IMR-90 (cell line): ENCODE results near the gene C3. TPM values are rescaled to one million over a fixed set of nuclear protein-coding genes. Genes with fewer than 3 reads are reported as not detected.
A peak's percentile ranks its signal among the peaks of the same experiment; 100 is the strongest.

ENCODE experiments used
- ATAC-seq: fragments of 200-7000 bp; cut with Tn5 transposase; 2 replicates; pipeline ENCODE4 v1.9.1; 2020; ENCODE audit warnings: low read depth, mild to moderate bottlenecking, moderate library complexity
- BruUV-seq: library from RNA; stranded (reverse); fragments of 400-500 nt; replicated peaks from 2 replicates; lab custom pipeline; 2021; lab: Mats Ljungman, UMichigan
- CTCF ChIA-PET: fragments of 300-600 bp; formaldehyde crosslinking; extraction: SDS; loops from one replicate; lab custom pipeline; 2021; ENCODE audit warnings: antibody characterized with exemption; lab: Yijun Ruan, JAX
- POLR2A ChIA-PET: fragments of 300-600 bp; sonication (Branson Sonifier 250); formaldehyde crosslinking; loops from one replicate; lab custom pipeline; 2022; ENCODE audit warnings: antibody characterized with exemption; ENCODE audit not compliant: unreplicated experiment; lab: Charles Lee
- DNase-seq: peaks from one replicate; pipeline ENCODE4 v3.0.0; 2013
- H2AFZ ChIP-seq: replicated peaks from 2 replicates; pipeline ENCODE3; 2013; ENCODE audit warnings: low read length, mild to moderate bottlenecking; ENCODE audit not compliant: poor library complexity
- H2AK5ac ChIP-seq: 2 replicates; pipeline ENCODE4 v1.6.1; 2013; ENCODE audit warnings: low read depth, low read length, inconsistent platforms
- H2AK9ac ChIP-seq: replicated peaks from 2 replicates; pipeline ENCODE3; 2013; ENCODE audit warnings: mild to moderate bottlenecking, low read depth, low read length, moderate library complexity; ENCODE audit not compliant: poor library complexity
- H2BK120ac ChIP-seq: 2 replicates; pipeline ENCODE4 v1.6.1; 2013; ENCODE audit warnings: low read depth, low read length, inconsistent platforms
- H2BK15ac ChIP-seq: 3 replicates; pipeline ENCODE4 v1.6.1; 2013; ENCODE audit warnings: low read depth, low read length, inconsistent platforms
- H2BK20ac ChIP-seq: 2 replicates; pipeline ENCODE4 v1.6.1; 2013; ENCODE audit warnings: low read depth, mild to moderate bottlenecking, inconsistent platforms, low read length, moderate library complexity
- H2BK5ac ChIP-seq: 2 replicates; pipeline ENCODE4 v1.6.1; 2013; ENCODE audit warnings: mild to moderate bottlenecking, low read depth, low read length, inconsistent platforms; ENCODE audit not compliant: poor library complexity, severe bottlenecking
- H3K14ac ChIP-seq: replicated peaks from 2 replicates; pipeline ENCODE4 v1.6.1; 2013; ENCODE audit warnings: low read depth, low read length, inconsistent platforms
- H3K18ac ChIP-seq: 2 replicates; pipeline ENCODE4 v1.6.1; 2013; ENCODE audit warnings: low read depth, low read length, control low read depth
- H3K23ac ChIP-seq: 2 replicates; pipeline ENCODE4 v1.6.1; 2013; ENCODE audit warnings: low read depth, low read length, inconsistent platforms
- H3K27ac ChIP-seq: 2 replicates; pipeline ENCODE4 v1.5.1; 2013; ENCODE audit warnings: mild to moderate bottlenecking, control low read depth, low read length; ENCODE audit not compliant: insufficient read depth
- H3K27me3 ChIP-seq: 2 replicates; pipeline ENCODE4 v1.6.1; 2013; ENCODE audit warnings: low read length; ENCODE audit not compliant: control insufficient read depth, insufficient read depth
- H3K36me3 ChIP-seq: 2 replicates; pipeline ENCODE4 v1.6.1; 2013; ENCODE audit warnings: low read length, mixed read lengths; ENCODE audit not compliant: control insufficient read depth, insufficient read depth
- H3K4ac ChIP-seq: 2 replicates; pipeline ENCODE4 v1.6.1; 2013; ENCODE audit warnings: low read depth, low read length, inconsistent platforms
- H3K4me1 ChIP-seq: 2 replicates; pipeline ENCODE4 v1.6.1; 2013; ENCODE audit warnings: low read length, mixed read lengths; ENCODE audit not compliant: control insufficient read depth, insufficient read depth
- H3K4me2 ChIP-seq: 2 replicates; pipeline ENCODE4 v1.6.1; 2013; ENCODE audit warnings: low read depth, mild to moderate bottlenecking, control low read depth, low read length, moderate library complexity
- H3K4me3 ChIP-seq: 2 replicates; pipeline ENCODE4 v1.5.1; 2013; ENCODE audit warnings: low read depth, mild to moderate bottlenecking, control low read depth, low read length, moderate library complexity; ENCODE audit not compliant: insufficient read depth
- H3K56ac ChIP-seq: 2 replicates; pipeline ENCODE4 v1.6.1; 2013; ENCODE audit warnings: low read length, inconsistent platforms; ENCODE audit not compliant: insufficient read depth; ENCODE audit errors: extremely low read depth
- H3K79me1 ChIP-seq, 2 experiments: 2 replicates each; pipeline ENCODE4 v1.6.1; 2013; ENCODE audit warnings: low read length in 2 of 2, inconsistent platforms in 1 of 2, low read depth in 1 of 2
- H3K9ac ChIP-seq: 2 replicates; pipeline ENCODE4 v1.6.1; 2013; ENCODE audit warnings: low read depth, low read length, control low read depth
- H3K9me1 ChIP-seq: 2 replicates; pipeline ENCODE4 v1.6.1; 2013; ENCODE audit warnings: low read length, inconsistent platforms; ENCODE audit not compliant: insufficient read depth
- H3K9me3 ChIP-seq: 2 replicates; pipeline ENCODE4 v1.6.1; 2013; ENCODE audit warnings: low read length; ENCODE audit not compliant: control insufficient read depth, insufficient read depth
- H4K20me1 ChIP-seq: 2 replicates; pipeline ENCODE4 v1.6.1; 2013; ENCODE audit warnings: low read length, inconsistent platforms; ENCODE audit not compliant: insufficient read depth
- H4K5ac ChIP-seq: 2 replicates; pipeline ENCODE4 v1.6.1; 2013; ENCODE audit warnings: mild to moderate bottlenecking, low read depth, low read length, control low read depth
- H4K8ac ChIP-seq, 2 experiments: 2 replicates each; pipeline ENCODE4 v1.6.1; 2013; ENCODE audit warnings: low read depth in 2 of 2, low read length in 2 of 2, control low read depth in 1 of 2, inconsistent platforms in 1 of 2
- H4K91ac ChIP-seq: 2 replicates; pipeline ENCODE4 v1.6.1; 2013; ENCODE audit warnings: low read depth, low read length, inconsistent platforms; ENCODE audit not compliant: insufficient read depth
- BHLHE40 ChIP-seq: fragments of 150-350 bp; IDR thresholded peaks from 2 replicates; pipeline ENCODE4 v1.6.1; 2016; ENCODE audit warnings: mild to moderate bottlenecking, low read depth, low read length
- CEBPB ChIP-seq: IDR thresholded peaks from 2 replicates; pipeline ENCODE4 v1.6.1; 2012; ENCODE audit warnings: low read depth, low read length, improper control_type of control experiment
- CHD1 ChIP-seq: IDR thresholded peaks from 2 replicates; pipeline ENCODE4 v1.6.1; 2012; ENCODE audit warnings: low read depth, low read length, improper control_type of control experiment
- FOS ChIP-seq: fragments of 150-350 bp; IDR thresholded peaks from 2 replicates; pipeline ENCODE4 v1.6.1; 2016; ENCODE audit warnings: low read depth, low read length
- MAFK ChIP-seq: IDR thresholded peaks from 2 replicates; pipeline ENCODE4 v1.6.1; 2012; ENCODE audit warnings: low read depth, low read length, improper control_type of control experiment
- MAZ ChIP-seq: IDR thresholded peaks from 2 replicates; pipeline ENCODE4 v1.6.1; 2012; ENCODE audit warnings: low read depth, mild to moderate bottlenecking, low read length, improper control_type of control experiment, moderate library complexity, borderline replicate concordance
- MXI1 ChIP-seq: IDR thresholded peaks from 2 replicates; pipeline ENCODE4 v1.6.1; 2012; ENCODE audit warnings: low read depth, mild to moderate bottlenecking, low read length, moderate library complexity, borderline replicate concordance
- NFE2L2 ChIP-seq: fragments of 150-350 bp; IDR thresholded peaks from 2 replicates; pipeline ENCODE4 v1.6.1; 2016; ENCODE audit warnings: low read depth, mild to moderate bottlenecking, low read length
- POLR2A ChIP-seq: IDR thresholded peaks from 2 replicates; pipeline ENCODE4 v1.6.1; 2012; ENCODE audit warnings: mild to moderate bottlenecking, low read depth, low read length
- RAD21 ChIP-seq: IDR thresholded peaks from 2 replicates; pipeline ENCODE4 v1.6.1; 2012; ENCODE audit warnings: low read length, improper control_type of control experiment
- RCOR1 ChIP-seq: IDR thresholded peaks from 2 replicates; pipeline ENCODE4 v1.6.1; 2012; ENCODE audit warnings: mild to moderate bottlenecking, low read length, improper control_type of control experiment; ENCODE audit not compliant: insufficient replicate concordance
- RFX5 ChIP-seq: IDR thresholded peaks from 2 replicates; pipeline ENCODE4 v1.8.0; 2012; ENCODE audit warnings: low read depth, mild to moderate bottlenecking, low read length, moderate library complexity
- SMC3 ChIP-seq: fragments of 150-350 bp; IDR thresholded peaks from 2 replicates; pipeline ENCODE4 v1.6.1; 2016; ENCODE audit warnings: low read depth, mild to moderate bottlenecking, antibody characterized with exemption, low read length, moderate library complexity
- WGBS, 2 experiments: methylation state at CpG; one replicate each; pipeline versions ENCODE4 v1.1.5 to v1.1.7; 2013; ENCODE audit warnings: missing lambda C conversion rate in 2 of 2; ENCODE audit not compliant: insufficient read length in 1 of 2; ENCODE audit errors: extremely low coverage in 2 of 2; 5-methylcytosine and 5-hydroxymethylcytosine counted together
- dilution Hi-C: fragments of 300-500 bp; cut with HindIII; formaldehyde crosslinking; loops from one replicate; pipeline ENCODE4 v1.14.3; 2018; ENCODE audit warnings: low sequenced_read_pairs; ENCODE audit not compliant: unreplicated experiment
- in situ Hi-C: fragments of 300-500 bp; cut with MboI; formaldehyde crosslinking; loops from 3 replicates; pipeline ENCODE4 v1.14.3; 2019; ENCODE audit warnings: low sequenced_read_pairs, inconsistent platforms, mixed read lengths
- intact Hi-C: fragments of 100-400 bp; cut with micrococcal nuclease; formaldehyde crosslinking; loops from 2 replicates; pipeline ENCODE4 v1.10.0; 2022
- polyA plus RNA-seq, 3 experiments: library from polyadenylated mRNA; depleted of rRNA; stranded (reverse); fragments of >200 nt; gene quantifications; 2 replicates each; pipeline ENCODE4 v1.2.3, GENCODE V29; 2012; ENCODE audit warnings: low replicate concordance in 1 of 3
- total RNA-seq: library from RNA; depleted of rRNA; stranded (reverse); fragments of >200 nt; gene quantifications from 2 replicates; pipeline ENCODE4 v1.2.3, GENCODE V29; 2012
- TF ChIP-seq, protein P1 (sequence below): fragments of 150-350 bp; IDR thresholded peaks from 2 replicates; pipeline ENCODE4 v1.6.1; 2016; ENCODE audit warnings: low read depth, mild to moderate bottlenecking, low read length, moderate library complexity, borderline replicate concordance
- TF ChIP-seq, protein P2 (sequence below): fragments of 150-350 bp; IDR thresholded peaks from 2 replicates; pipeline ENCODE4 v1.6.1; 2017; ENCODE audit warnings: mild to moderate bottlenecking, antibody characterized with exemption, low read length, low read depth
- TF ChIP-seq, protein P3 (sequence below): conservative IDR thresholded peaks from 2 replicates; pipeline ENCODE4 v1.5.1; 2012; ENCODE audit warnings: mild to moderate bottlenecking, low read depth, low read length, improper control_type of control experiment

Gene C3
- total and polyA plus RNA-seq, 2 of the 4 experiments (the other 2 are of a cell fraction): 0.36 TPM; not detected in 1

DNA sequence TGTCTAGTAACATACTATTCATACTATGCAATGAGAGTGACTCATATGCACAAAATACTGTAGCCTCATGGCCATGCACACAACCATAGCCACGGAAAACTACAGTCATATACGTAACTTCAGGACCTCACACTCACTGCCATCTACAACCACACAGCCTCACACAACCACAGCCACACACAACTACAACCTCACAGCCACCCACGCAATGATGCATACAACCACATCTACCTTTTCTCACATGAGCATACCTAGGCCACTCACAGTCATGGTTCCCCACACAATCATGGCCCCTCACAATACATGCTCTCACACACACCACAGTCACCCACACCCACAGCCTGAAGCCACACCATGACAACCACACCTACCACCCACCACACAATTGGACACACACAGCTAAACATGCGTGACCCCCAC is 41.8 kb downstream of the C3 start:
- H2BK15ac ChIP-seq: no peak overlapping the region
- H2BK20ac ChIP-seq: no peak overlapping the region
- no peaks in the 10 kb centered on the region for H3K9me1 ChIP-seq
- no peak overlapping the region for H3K4me2 ChIP-seq
- H3K9me3 ChIP-seq: peaks cover 15% of the 10 kb centered on the region
- no peak overlapping the region for H2AK5ac ChIP-seq
- H3K27me3 ChIP-seq: no peaks in the 10 kb centered on the region
- ChIA-PET POLR2A (no interaction called here), CTCF (no interaction called here)
- no peak overlapping the region for H3K9ac ChIP-seq
- H3K18ac ChIP-seq: no peak overlapping the region
- intact Hi-C loops: no loop called here
- dilution Hi-C loops: no loop called here
- no peak overlapping the region for H3K27ac ChIP-seq
- H4K20me1 ChIP-seq: no peaks in the 10 kb centered on the region
- 56% methylated on average over 2 of the region's 4 CpGs; no CpG with 5 or more reads in 1 of the 2 experiments for WGBS, 2 experiments
- peak overlapping the region; percentile 39 for H2AK9ac ChIP-seq
- DNase-seq (no peak), ATAC-seq (no peak)
- BruUV-seq: no TSS peak
- H4K8ac ChIP-seq: no peak overlapping the region
- no peak overlapping the region for H3K23ac ChIP-seq
- H2AFZ ChIP-seq: peak overlapping the region; percentile 44
- in situ Hi-C loops: no loop called here
- H3K4me1 ChIP-seq: no peaks in the 10 kb centered on the region
- no peak for TF ChIP-seq CHD1
- no peak for TF ChIP-seq POLR2A
- TF ChIP-seq MXI1: no peak
- no peak for TF ChIP-seq CEBPB
- no peak for TF ChIP-seq RCOR1
- no peak for TF ChIP-seq SMC3
- no peak for TF ChIP-seq RAD21
- TF ChIP-seq, protein P1, sequence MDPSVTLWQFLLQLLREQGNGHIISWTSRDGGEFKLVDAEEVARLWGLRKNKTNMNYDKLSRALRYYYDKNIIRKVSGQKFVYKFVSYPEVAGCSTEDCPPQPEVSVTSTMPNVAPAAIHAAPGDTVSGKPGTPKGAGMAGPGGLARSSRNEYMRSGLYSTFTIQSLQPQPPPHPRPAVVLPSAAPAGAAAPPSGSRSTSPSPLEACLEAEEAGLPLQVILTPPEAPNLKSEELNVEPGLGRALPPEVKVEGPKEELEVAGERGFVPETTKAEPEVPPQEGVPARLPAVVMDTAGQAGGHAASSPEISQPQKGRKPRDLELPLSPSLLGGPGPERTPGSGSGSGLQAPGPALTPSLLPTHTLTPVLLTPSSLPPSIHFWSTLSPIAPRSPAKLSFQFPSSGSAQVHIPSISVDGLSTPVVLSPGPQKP: no peak
- TF ChIP-seq MAZ: no peak
- TF ChIP-seq, protein P2, sequence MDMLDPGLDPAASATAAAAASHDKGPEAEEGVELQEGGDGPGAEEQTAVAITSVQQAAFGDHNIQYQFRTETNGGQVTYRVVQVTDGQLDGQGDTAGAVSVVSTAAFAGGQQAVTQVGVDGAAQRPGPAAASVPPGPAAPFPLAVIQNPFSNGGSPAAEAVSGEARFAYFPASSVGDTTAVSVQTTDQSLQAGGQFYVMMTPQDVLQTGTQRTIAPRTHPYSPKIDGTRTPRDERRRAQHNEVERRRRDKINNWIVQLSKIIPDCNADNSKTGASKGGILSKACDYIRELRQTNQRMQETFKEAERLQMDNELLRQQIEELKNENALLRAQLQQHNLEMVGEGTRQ: no peak
- no peak for TF ChIP-seq MAFK
- no peak for TF ChIP-seq FOS
- no peak for TF ChIP-seq NFE2L2
- no peak for TF ChIP-seq RFX5
- no peak for TF ChIP-seq BHLHE40
- TF ChIP-seq, protein P3, sequence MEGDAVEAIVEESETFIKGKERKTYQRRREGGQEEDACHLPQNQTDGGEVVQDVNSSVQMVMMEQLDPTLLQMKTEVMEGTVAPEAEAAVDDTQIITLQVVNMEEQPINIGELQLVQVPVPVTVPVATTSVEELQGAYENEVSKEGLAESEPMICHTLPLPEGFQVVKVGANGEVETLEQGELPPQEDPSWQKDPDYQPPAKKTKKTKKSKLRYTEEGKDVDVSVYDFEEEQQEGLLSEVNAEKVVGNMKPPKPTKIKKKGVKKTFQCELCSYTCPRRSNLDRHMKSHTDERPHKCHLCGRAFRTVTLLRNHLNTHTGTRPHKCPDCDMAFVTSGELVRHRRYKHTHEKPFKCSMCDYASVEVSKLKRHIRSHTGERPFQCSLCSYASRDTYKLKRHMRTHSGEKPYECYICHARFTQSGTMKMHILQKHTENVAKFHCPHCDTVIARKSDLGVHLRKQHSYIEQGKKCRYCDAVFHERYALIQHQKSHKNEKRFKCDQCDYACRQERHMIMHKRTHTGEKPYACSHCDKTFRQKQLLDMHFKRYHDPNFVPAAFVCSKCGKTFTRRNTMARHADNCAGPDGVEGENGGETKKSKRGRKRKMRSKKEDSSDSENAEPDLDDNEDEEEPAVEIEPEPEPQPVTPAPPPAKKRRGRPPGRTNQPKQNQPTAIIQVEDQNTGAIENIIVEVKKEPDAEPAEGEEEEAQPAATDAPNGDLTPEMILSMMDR: no peak
- H3K56ac ChIP-seq: no peak overlapping the region
- H3K4ac ChIP-seq: no peak overlapping the region
- H3K79me1 ChIP-seq: no peaks in the 10 kb centered on the region
- no peak overlapping the region for H3K14ac ChIP-seq
- H2BK5ac ChIP-seq: no peak overlapping the region
- no peak overlapping the region for H3K4me3 ChIP-seq
- H2BK120ac ChIP-seq: no peak overlapping the region
- H3K36me3 ChIP-seq: no peaks in the 10 kb centered on the region
- H4K5ac ChIP-seq: no peak overlapping the region
- H4K91ac ChIP-seq: no peak overlapping the region
